ENCODE data around the gene LCE1D. TPM values are rescaled to one million over a fixed set of nuclear protein-coding genes. Genes with fewer than 3 reads are reported as not detected.

The LCE1D gene, protein sequence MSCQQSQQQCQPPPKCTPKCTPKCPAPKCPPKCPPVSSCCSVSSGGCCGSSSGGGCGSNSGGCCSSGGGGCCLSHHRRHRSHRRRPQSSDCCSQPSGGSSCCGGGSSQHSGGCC
- not detected in 2 replicates for total RNA-seq (2014; rRNA removed; shearing (Covaris generic))

GRCh38 chr1:152796421-152796820, at the start of gene LCE1D:
LCE1D (plus strand) TSS chr1:152796721; CDS start chr1:152797795, 1,074 bp downstream.

GRCh38 chr1:152757747-152758146, 38.8 kb upstream of the LCE1D start, which contains the start of gene KPRP:
KPRP (plus strand) TSS chr1:152758025; CDS start chr1:152759589, 1,564 bp downstream.

DNA sequence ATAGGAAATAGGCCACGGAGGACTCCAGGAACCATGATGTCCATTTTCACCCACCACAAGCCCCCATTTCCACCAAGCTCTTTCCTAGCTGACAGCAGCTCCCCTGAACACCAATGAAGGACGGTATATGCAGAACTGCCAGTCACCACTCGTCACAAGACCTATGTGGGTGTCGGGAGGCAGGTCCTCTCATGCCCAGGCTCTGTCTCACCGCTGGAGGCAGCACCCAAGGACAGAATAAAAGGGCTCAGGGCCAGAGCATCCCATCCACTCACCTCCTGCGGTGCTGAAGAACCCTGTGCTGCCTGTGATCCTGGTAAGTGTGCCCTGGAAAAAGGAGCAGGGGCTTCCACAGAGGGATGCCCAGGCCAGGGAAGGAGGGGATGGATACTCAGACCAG, 21.6 kb upstream of the LCE1D start, which contains the start of gene LCE1F:
Gene LCE1F (plus strand): TSS at position 266 of the 400 bp plus-strand sequence. CDS start 1,232 bp downstream, outside the sequence.

GRCh38 chr1:152786077-152786476, 10.4 kb upstream of the LCE1D start, which contains the start of gene LCE1E:
LCE1E (plus strand) TSS chr1:152786257; CDS start chr1:152787300, 1,043 bp downstream.

GRCh38 chr1:152806576-152806975, 10.1 kb downstream of the LCE1D start, which contains the start of gene LCE1C:
LCE1C (minus strand) TSS chr1:152806651; CDS start chr1:152805478, 1,173 bp downstream.

DNA sequence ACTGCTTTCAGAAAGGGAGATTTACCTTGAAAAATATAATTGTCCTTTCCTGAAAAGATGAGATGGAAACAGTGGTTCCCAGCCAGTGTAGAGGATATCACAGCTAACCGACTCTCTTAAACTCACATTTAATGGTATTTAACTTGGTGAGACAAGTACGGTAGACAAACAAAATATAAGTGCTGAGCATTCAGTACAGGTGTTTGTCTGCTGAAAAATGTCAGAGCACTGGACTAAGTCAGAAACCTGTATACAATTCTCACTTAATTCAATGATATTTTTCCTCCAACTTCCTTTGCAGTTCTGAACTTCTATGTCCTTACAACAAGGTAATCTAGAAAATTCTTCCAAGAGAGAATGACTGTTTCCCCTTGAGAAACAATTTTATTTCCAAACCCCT, 15.2 kb downstream of the LCE1D start, which contains the start of gene LCE1B:
Gene LCE1B (plus strand): TSS at position 301 of the 400 bp plus-strand sequence. CDS start 476 bp downstream, outside the sequence.

GRCh38 chr1:152827173-152827572, 30.7 kb downstream of the LCE1D start, which contains the start of gene LCE1A:
LCE1A (plus strand) TSS chr1:152827473; CDS start chr1:152827473, 0 bp downstream.

DNA sequence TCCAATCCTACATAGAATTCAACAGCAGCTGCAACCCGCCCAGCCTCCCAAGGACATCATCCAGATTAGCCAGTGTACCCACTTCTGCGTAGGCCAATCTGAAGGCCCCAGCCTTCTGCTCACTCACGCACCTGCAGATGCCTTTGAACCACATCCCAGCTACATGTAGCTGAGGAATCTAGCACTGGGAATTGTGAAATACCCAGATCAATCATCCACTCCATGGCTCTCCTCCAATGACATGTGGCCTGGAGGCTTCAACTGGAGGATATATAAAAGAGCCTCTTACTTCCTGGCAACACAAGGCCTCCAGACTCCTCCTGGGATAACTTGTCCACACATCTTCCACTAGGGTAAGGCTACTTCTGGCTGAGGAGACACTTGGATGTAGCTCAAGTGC, 46.0 kb downstream of the LCE1D start, which contains the start of gene LCE6A:
Gene LCE6A (plus strand): TSS at position 301 of the 400 bp plus-strand sequence. CDS start 665 bp downstream, outside the sequence.

Other genes starting within 250 kb of the LCE1D start
- not detected in 2 replicates for gene LCE3E, start 229.9 kb upstream of the LCE1D start, total RNA-seq (2014; rRNA removed; shearing (Covaris generic))
- gene LCE3D, start 216.2 kb upstream of the LCE1D start, total RNA-seq (2014; rRNA removed; shearing (Covaris generic)) = not detected in 2 replicates
- not detected in 2 replicates for gene LCE3C, start 196.5 kb upstream of the LCE1D start, total RNA-seq (2014; rRNA removed; shearing (Covaris generic))
- gene LCE3B, start 182.9 kb upstream of the LCE1D start, total RNA-seq (2014; rRNA removed; shearing (Covaris generic)) = not detected in 2 replicates
- not detected in 2 replicates for gene LCE3A, start 173.6 kb upstream of the LCE1D start, total RNA-seq (2014; rRNA removed; shearing (Covaris generic))
- gene LCE2D, start 133.3 kb upstream of the LCE1D start, total RNA-seq (2014; rRNA removed; shearing (Covaris generic)) = not detected in 2 replicates
- gene LCE2C, start 121.4 kb upstream of the LCE1D start, total RNA-seq (2014; rRNA removed; shearing (Covaris generic)) = not detected in 2 replicates
- not detected in 2 replicates for gene LCE2B, start 110.6 kb upstream of the LCE1D start, total RNA-seq (2014; rRNA removed; shearing (Covaris generic))
- gene LCE2A, start 98.4 kb upstream of the LCE1D start, total RNA-seq (2014; rRNA removed; shearing (Covaris generic)) = not detected in 2 replicates
- not detected in 2 replicates for gene LCE4A, start 88.6 kb upstream of the LCE1D start, total RNA-seq (2014; rRNA removed; shearing (Covaris generic))
- gene KPRP, start 38.7 kb upstream of the LCE1D start, total RNA-seq (2014; rRNA removed; shearing (Covaris generic)) = not detected in 2 replicates
- not detected in 2 replicates for gene LCE1F, start 21.6 kb upstream of the LCE1D start, total RNA-seq (2014; rRNA removed; shearing (Covaris generic))
- gene LCE1E, start 10.5 kb upstream of the LCE1D start, total RNA-seq (2014; rRNA removed; shearing (Covaris generic)) = not detected in 2 replicates
- gene LCE1C, start 9.9 kb downstream of the LCE1D start, total RNA-seq (2014; rRNA removed; shearing (Covaris generic)) = not detected in 2 replicates
- not detected in 2 replicates for gene LCE1B, start 15.2 kb downstream of the LCE1D start, total RNA-seq (2014; rRNA removed; shearing (Covaris generic))
- not detected in 2 replicates for gene LCE1A, start 30.8 kb downstream of the LCE1D start, total RNA-seq (2014; rRNA removed; shearing (Covaris generic))
- gene LCE6A, start 46.1 kb downstream of the LCE1D start, total RNA-seq (2014; rRNA removed; shearing (Covaris generic)) = not detected in 2 replicates
- gene LCE7A, start 63.3 kb downstream of the LCE1D start, total RNA-seq (2014; rRNA removed; shearing (Covaris generic)) = not detected in 2 replicates
- not detected in 2 replicates for gene SMCP, start 81.6 kb downstream of the LCE1D start, total RNA-seq (2014; rRNA removed; shearing (Covaris generic))
- 0.08 TPM in 1 of 2 replicates, not detected in the other for gene IVL, start 111.8 kb downstream of the LCE1D start, total RNA-seq (2014; rRNA removed; shearing (Covaris generic))
- gene SPRR5, start 150.5 kb downstream of the LCE1D start, total RNA-seq (2014; rRNA removed; shearing (Covaris generic)) = not detected in 2 replicates
- not detected in 2 replicates for gene SPRR4, start 173.9 kb downstream of the LCE1D start, total RNA-seq (2014; rRNA removed; shearing (Covaris generic))
- not detected in 2 replicates for gene SPRR1A, start 187.4 kb downstream of the LCE1D start, total RNA-seq (2014; rRNA removed; shearing (Covaris generic))
- gene SPRR3, start 205.0 kb downstream of the LCE1D start, total RNA-seq (2014; rRNA removed; shearing (Covaris generic)) = not detected in 2 replicates
- not detected in 2 replicates for gene SPRR1B, start 234.5 kb downstream of the LCE1D start, total RNA-seq (2014; rRNA removed; shearing (Covaris generic))
- 0.40 and 1.4 TPM in 2 replicates for gene SPRR2D, start 244.4 kb downstream of the LCE1D start, total RNA-seq (2014; rRNA removed; shearing (Covaris generic))

All from A375 (cell line).